Measurements from ENCODE around the gene ATP5F1B. TPM values are rescaled to one million over a fixed set of nuclear protein-coding genes. Genes with fewer than 3 reads are reported as not detected.

The ATP5F1B gene
- total RNA-seq, 4 donors from 2014 or later = 360 to 457 (median 395) TPM

DNA sequence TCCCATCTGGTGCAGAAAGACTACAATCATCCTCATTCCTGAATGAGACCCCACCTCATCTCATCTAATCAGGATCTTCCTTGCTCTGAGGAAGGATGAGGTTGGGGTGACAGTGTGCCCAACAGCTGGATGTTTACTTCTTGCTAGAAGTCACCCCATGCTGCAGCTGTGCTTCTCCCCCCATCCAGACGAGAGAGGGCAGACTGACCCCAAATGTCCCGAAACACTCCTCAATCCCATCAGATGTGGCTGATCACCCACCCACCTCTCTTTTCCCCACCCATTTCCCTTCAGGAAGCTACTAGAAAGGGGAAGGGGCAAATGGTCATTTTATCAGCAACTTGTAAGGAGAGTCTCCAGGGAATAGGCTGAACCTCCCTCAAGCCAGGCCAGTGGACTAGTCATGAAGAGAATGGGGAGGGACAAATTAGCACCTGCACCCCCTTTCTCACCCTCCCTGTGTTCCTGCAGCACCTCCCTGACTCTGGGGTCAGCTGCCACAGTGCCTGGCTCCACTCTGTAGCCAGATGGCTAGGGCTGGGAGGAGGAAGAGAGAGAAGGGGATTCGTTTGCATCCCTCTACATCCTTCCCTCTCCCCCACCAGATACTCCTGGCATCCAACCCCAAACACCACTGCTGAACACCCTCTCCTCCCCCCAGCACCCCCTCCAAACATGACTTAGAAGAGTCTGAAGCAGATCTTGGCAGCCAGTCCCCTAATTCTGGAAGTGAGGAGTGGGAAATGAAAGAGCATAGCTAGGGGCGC lies 12.9 kb downstream of the ATP5F1B start:
- DNase-seq (ENCODE audit: low spot score in 2 of 2) = peak in 1 of 2 donors; percentile 82
- TF ChIP-seq, protein P1, sequence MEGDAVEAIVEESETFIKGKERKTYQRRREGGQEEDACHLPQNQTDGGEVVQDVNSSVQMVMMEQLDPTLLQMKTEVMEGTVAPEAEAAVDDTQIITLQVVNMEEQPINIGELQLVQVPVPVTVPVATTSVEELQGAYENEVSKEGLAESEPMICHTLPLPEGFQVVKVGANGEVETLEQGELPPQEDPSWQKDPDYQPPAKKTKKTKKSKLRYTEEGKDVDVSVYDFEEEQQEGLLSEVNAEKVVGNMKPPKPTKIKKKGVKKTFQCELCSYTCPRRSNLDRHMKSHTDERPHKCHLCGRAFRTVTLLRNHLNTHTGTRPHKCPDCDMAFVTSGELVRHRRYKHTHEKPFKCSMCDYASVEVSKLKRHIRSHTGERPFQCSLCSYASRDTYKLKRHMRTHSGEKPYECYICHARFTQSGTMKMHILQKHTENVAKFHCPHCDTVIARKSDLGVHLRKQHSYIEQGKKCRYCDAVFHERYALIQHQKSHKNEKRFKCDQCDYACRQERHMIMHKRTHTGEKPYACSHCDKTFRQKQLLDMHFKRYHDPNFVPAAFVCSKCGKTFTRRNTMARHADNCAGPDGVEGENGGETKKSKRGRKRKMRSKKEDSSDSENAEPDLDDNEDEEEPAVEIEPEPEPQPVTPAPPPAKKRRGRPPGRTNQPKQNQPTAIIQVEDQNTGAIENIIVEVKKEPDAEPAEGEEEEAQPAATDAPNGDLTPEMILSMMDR (IDR thresholded peaks at IDR 0.05) = no peak
- no peak for TF ChIP-seq POLR2A (IDR thresholded peaks at IDR 0.05)
- no peak overlapping the region for H3K4me3 ChIP-seq (ENCODE audit: low read depth, poor library complexity, severe bottlenecking)
- 38 to 47% methylated on average over 4 of the region's 4 CpGs for WGBS, 2 donors
- intact Hi-C loops (cut with DNase I; ENCODE audit: low total_unique reads) = no loop called here

DNA sequence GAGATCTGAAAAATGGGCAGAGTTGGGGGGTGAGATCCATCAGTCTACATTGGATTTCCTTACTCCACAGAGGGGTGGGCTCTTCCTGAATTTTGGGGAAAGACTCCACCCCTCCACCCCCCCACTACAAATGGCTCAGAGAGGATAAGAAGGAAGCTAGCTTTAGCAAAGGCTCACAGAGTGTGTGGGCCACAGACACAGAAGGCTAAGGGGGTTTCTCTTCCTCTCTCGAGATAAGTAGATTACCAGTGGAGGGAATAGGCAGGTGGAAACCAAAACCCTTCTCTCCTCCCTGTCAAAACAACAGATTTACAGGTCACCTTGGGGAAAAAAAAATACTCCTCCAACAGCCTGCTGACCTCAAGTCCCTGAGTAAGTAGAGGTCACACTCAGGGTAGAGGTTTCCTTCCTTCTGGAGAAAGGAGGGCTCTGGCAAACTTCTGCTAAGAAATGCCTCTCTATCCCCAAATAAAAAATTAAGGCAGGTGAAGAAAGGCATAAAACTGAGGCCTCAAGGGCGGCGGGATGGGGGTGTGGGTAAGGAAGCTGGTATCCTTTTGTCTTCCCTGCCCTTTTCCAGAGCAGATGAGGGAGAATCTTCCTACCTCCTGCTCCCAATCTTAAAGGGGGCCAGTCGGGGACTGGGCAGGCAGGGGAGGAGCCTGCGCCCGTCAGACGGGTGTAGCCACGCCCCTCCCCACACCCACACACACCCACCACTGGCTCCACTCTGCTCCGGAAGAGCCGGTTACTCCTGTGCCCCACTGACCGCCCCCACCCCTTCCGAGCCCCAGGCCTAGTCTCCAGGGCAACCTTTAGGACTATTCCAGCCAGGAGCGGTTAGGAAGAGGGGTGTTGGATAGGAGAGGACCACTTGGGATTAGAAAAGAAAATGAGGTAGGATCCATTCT lies 13.7 kb downstream of the ATP5F1B start:
- peak; percentile 68 to 92 for DNase-seq (ENCODE audit: low spot score in 2 of 2)
- WGBS, 2 donors = 4 to 5% methylated on average over 13 of the region's 13 CpGs
- intact Hi-C loops (cut with DNase I; ENCODE audit: low total_unique reads) = no loop called here

DNA sequence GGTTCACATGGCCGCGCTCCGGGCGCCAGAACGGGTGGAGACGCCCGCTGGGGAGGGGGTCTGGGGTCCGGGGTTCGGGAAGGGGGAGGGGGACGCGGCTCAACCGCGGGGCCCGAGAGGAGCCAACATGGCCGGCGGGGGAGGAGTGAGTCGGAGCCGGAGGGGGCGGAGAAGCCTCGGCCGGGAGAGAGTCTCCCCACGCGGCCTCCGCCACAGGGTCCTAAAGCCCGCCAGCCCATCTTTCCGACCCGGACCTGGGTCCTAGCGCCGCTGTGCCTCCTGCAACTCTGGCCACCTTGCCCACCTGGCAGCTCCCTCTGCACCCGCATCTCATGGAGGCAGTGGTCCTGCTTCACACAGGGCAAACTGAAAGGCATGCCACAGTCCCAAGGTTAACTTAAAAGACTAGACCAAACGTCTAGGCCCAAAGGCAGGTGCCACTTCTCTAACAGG lies 15.6 kb downstream of the ATP5F1B start, which contains the start of gene BAZ2A:
Gene BAZ2A, minus strand, starts transcription at position 147 of the 453 bp plus-strand sequence. CDS start 12,796 bp downstream, outside the sequence.
- DNase-seq (ENCODE audit: low spot score in 2 of 2) = peak; percentile 86 to 98
- intact Hi-C loops (cut with DNase I; ENCODE audit: low total_unique reads) = no loop called here
- WGBS, 2 donors = 0 to 2% methylated on average over 7 to 19 of the region's 31 CpGs
- H3K4me3 ChIP-seq (ENCODE audit: low read depth, poor library complexity, severe bottlenecking) = peak within 1 kb of the TSS; percentile 98
- TF ChIP-seq POLR2A (IDR thresholded peaks at IDR 0.05) = no peak
- TF ChIP-seq, protein P1 (IDR thresholded peaks at IDR 0.05) = no peak

More for the DNA sequence above, 13.7 kb downstream of the ATP5F1B start:
- no peak for TF ChIP-seq POLR2A (IDR thresholded peaks at IDR 0.05)
- TF ChIP-seq, protein P1 (IDR thresholded peaks at IDR 0.05) = no peak
- no peak overlapping the region for H3K4me3 ChIP-seq (ENCODE audit: low read depth, poor library complexity, severe bottlenecking)

DNA sequence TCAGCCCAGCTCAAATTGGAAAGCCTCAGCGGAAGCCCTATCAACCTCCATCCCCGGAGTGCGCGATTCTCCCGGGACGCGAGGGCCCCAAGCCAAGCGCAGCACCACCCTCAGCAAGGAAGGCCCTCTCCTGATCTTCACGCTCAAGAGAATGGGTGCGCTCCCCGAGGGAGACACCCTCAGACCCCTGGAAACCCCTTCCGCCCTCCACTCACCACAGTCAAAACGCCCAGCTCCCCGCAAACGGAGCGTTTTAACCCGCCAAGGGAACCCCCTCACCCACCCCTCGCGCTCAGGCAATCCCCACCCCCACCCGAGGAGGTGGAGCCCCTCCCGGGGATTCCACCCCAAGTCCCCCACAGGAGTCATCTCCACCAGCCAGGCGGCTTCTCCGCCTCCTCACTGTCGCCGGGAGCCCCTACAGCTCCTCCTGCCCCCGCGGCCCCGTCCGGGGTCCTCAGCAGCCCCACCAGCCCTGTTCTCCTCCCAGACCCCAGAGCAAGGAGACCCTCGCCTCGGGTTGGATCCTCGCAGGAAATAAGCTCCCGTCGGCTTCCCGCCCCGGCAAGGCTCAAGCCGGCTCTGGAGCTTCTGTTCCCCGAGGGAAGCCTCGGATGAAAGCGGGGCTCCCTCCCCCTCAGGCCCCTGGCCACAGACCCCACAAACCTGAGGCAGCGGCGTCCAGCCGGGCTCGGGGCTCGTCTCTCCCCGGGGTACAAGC lies 16.2 kb downstream of the ATP5F1B start:
- peak in 1 of 2 donors; percentile 88 for DNase-seq (ENCODE audit: low spot score in 2 of 2)
- peak overlapping the region; percentile 98 for H3K4me3 ChIP-seq (ENCODE audit: low read depth, poor library complexity, severe bottlenecking)
- intact Hi-C loops (cut with DNase I; ENCODE audit: low total_unique reads) = no loop called here
- 0% methylated on average over 32 to 33 of the region's 46 CpGs for WGBS, 2 donors
- no peak for TF ChIP-seq POLR2A (IDR thresholded peaks at IDR 0.05)
- TF ChIP-seq, protein P1 (IDR thresholded peaks at IDR 0.05) = no peak

Data from lower leg skin (tissue), 4 donors.